Dedifferentiated amniotic fluid mesenchymal stem cell (primary cell): ENCODE data around the gene GSS.
"Not testable (repeated sequence)": the region's sequence is repeated elsewhere in the genome, so short reads cannot be mapped to it uniquely, and the experiment has no call there.

ENCODE experiments used
- DNase-seq: peaks from one replicate; pipeline ENCODE4 v3.0.0-alpha.2; 2016; ENCODE audit errors: extremely low spot score

Gene GSS

DNA sequence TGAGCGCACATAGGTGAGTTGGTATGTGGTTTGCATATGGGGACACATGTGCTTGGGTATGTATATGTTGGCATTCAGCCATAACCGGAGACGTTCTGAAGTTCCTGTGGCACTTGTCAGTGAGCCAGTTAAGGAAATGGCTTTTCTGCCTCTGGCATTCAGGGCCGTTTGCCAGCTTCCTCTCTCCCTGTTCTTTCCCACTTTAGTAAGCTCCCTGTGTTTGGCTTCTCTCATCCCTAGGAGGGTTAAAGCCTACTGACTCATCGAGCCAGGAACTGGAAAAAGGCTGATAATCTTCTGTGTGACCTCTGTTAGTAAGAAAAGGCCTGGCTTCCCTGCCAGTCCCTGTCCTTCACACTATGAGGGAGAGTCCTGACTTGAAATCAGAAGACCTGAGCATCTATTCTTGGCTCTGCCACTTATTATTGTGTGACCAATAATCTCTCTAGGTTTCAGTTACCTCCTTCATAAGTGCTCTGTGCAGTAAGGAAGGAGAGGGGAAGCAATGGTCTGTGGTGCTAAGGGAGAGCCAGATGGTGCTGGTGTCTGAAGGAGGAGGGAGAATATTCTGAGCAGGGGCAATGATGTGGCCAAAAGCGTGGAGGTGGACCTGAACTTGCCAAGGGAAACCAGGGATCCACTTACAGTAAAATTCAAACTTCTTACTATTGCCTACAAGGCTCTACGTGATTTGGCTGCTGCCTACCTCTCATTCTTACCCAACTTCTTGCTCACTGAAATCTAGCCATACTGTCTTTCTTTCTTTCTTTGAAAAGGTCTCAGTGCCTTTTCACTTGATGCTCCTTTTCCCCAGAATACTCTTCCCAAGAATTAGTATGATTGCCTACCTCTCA is 47.8 kb downstream of the GSS start:
- peak; percentile 62 for DNase-seq

DNA sequence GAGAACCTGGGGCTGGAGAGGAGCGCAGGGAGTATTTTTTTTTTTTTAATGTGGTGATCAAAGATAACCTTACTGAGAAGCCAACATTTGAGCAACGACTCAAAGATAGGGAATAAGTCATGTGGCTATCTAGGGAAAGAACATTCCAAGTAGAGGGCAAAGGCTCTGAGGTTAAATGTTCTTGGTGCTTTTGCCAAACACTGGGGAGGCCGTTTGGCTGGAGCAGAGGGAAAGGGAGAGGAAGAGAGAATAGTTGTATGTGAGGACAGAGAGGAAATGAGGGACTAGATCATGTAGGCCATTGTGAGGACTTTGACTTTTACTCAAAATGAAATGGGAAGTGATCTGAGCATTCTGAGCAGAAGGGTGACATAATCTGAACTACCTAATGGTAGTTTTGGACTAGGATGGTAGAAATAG is 51.4 kb downstream of the GSS start:
- no peak for DNase-seq

DNA sequence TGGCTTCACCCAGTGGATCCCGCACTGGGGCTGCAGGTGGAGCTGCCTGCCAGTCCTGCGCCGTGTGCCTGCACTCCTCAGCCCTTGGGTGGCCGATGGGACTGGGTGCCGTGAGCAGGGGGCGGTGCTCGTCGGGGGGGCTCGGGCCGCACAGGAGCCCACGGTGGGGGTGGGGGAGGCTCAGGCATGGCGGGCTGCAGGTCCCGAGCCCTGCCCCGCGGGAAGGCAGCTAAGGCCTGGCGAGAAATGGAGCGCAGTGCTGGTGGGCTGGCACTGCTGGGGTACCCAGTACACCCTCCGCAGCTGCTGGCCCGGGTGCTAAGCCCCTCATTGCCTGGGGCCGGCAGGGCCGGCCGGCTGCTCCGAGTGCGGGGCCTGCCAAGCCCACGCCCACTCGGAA is 56.9 kb downstream of the GSS start:
- DNase-seq, result not testable (repeated sequence)

DNA sequence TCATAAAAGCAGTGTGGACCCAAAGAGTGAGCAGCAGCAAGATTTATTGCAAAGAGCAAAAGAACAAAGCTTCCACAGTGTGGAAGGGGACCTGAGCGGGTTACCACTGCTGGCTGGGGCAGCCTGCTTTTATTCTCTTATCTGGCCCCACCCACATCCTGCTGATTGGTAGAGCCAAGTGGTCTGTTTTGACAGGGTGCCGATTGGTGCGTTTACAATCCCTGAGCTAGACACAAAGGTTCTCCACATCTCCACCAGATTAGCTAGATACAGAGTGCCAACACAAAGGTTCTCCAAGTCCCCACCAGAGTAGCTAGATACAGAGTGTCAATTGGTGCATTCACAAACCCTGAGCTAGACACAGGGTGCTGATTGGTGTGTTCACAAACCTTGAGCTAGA is 57.5 kb downstream of the GSS start:
- DNase-seq, result not testable (repeated sequence)

DNA sequence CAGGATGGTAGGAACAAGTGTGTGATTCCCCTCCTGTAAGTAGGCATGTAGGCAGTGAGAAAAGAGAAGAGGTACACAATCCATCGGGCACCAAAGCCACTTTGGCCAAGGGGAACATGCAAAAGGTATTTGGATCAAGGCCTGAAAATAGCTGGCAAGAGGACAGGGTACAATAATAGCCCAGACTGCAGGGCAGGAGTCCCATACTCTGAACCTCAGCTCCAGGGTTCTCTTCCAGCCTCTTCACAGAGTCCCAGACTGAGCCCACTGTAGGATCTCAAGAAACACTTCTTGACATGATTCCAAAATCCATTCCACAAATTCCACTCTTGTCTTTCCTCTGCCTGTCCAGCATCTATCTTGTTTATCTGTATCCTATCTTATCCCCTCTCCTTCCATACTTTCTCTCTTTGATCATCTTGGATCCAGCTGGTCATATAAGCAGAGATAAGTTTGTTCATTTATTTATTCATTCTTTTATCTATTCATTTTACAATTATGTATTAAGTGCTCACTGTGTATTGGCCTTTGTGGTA is 59.5 kb downstream of the GSS start:
- no peak for DNase-seq

DNA sequence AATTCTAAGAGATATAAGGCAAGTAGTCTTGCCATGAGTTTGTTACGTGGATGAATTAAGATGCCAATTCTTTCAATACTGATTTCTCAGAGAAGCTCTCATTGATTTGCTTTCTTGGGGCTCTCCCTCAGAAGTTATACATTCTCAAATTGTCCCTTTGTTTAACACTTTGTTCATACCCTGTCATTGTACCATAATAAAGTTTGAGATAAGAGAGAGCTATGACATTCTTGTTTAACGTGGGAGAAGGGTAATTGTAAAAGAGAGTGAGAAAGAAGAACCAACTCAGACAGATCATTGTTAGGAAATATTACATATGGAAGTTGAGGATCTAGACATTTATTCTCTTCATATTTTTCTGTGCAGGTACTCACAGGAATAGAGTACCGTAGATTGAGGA is 60.1 kb downstream of the GSS start:
- DNase-seq, result no peak

DNA sequence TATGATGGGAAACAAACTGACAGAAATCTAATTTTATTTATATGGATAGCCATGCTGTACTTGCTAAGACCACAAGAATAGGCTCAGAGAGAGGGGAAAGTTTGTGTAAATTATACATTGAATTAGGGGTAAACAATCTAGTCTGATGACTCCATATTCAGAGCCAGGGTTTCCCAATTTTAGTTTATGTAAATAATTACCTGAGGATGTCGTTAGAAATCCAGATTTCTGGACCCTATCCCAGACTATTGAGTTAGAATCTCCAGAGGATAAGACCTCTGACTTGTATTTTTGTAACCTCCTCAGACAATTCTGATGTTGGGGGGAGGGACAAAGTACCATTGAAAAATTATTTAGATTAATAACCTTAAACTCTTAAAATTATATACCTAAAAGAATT is 60.9 kb downstream of the GSS start:
- DNase-seq, result no peak

DNA sequence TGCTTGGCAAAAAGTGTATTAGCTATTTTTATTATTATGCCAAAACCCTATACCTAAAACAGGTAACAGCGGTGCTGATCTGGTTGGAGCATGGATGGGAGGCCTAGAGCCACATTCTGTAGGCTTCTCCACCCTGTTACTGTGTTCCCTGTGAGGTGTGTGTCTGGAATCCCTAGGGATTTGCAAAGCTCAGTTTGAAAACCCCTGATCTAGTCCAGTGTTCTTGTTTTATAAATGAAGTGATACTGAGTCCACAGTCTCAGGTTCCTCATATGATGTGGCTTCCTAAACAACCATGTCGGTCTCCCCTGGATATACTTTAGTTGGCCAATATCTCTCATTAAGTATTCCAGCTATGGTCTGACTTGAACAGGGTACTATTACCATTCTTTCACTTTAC is 62.9 kb downstream of the GSS start:
- DNase-seq, result no peak

DNA sequence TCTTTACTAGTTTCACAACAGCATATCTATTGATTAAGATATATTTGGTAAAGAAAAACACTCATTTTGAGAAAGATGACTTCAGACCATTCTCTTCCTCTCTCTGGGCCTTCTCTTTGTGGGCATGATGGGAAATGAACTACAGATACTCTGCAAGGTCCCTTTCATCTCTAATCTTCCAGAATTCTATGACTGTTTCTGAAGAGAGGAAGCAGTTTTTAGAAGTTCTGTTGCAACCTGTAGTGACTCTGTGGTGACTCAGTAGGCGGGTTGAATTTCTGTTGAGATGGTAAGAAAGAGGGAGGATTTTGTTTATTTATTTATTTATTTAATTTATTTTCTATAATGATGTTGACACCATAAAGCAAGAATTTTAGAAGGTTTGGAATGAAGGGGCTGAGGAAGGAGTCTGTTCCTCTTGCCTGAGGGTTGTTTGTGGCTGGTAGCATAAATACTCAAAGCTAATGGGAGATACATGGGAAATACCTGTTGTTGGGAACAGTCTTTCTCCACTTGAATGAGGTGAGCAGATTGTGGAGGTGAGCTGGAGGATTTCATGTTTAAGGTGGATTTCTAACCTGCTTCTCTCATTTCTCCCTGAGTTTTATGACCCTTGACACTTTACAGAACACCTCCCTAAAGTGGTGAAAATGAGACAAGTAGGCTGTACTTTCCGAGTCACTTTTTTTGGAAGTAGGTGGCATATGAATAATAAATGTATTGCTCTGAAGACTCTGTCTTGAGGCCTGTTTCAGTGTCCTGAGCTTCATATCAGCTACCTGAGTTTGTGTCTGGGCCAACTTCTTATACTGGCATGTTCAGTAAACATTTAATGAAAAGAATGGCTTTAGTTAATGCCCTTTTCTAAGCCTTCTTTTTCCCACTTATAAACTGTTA is 64.2 kb downstream of the GSS start:
- peak; percentile 53 for DNase-seq

DNA sequence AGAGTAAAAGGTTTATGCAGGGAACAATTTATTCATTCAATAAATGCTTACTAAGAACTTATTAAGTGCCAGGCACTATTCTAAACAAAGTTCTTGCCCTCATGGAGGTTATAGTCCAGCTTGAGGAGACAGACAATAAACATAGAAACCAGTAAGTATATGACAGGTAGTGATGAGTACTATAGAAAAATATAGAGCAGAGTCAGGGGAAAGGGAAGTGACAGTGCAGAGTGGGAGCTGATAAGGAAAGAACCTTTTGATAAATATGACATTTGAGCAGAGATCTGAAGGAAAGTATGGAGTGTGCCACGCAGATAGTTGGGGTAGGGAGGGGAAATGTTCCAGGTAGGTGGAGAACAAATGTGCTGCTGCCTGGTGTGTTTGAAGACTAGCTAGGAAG is 67.1 kb downstream of the GSS start:
- no peak for DNase-seq

DNA sequence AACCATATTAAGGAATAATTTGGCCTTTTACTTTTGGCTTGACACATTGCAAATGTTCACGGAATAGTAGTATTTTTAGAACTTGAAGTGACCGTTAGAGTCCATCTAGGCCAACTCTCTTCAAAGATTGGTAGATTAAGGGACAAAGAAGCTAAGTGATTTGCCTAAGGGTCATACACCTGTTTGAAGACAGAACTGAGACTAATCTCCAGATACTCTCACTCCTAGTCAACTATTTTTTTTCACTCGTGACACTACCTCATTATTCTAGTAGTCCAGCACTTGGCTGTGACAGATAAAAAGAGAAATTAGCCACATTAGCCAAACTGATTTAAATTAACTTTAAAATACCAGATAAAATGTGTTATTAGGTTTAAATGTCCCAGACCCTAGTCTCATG is 68.6 kb downstream of the GSS start:
- no peak for DNase-seq

DNA sequence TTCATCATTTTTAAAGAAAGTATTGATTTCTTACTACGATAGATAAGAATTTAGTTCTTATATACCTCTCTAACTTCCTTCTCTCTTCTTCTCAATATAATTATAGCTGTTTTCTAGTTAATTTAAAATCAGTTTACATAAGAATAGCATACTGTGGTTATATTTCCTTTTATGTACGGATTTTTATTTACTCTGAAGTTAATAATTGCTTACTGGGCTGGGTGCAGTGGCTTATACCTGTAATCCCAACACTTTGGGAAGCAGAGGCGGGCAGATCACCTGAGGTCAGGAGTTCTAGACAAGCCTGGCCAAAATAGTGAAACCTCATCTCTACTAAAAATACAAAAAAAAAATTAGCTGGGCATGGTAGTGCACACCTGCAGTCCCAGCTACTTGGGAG is 69.5 kb downstream of the GSS start:
- DNase-seq, result no peak

DNA sequence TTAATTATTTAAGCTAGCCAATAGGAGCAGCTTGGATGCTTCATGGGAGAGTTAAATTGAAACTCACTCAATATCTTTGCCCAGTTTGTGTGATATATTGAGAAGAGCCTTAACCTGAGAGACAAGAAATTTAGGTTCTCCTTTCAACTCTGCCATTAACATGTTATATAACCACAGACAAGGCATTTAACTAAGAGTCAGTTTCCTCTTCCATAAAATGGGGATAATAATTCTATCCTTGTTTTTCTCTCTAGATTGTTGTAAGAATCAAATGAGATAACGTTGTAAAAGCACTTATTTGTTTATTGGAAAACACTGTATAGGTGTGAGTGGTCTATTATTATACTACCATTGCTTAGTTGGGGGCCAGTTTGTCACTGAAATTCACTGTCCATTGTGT is 71.3 kb downstream of the GSS start:
- no peak for DNase-seq

DNA sequence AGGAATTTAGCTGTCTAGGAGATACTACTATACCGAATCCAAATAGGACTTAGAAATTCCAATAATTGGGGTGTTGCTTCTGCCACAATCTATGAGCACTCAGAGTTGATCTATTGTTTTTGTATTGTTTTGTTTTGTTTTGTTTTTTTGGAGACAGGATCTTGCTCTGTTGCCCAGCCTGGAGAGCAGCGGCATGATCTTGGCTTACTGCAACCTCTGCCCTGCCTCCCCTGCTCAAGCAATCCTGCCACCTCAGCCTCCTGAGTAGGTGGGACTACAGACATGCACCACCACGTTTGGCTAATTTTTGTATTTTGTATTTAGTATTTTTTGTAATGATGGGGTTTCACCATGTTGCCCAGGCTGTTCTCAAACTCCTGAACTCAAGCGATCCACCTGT is 71.8 kb downstream of the GSS start:
- no peak for DNase-seq

DNA sequence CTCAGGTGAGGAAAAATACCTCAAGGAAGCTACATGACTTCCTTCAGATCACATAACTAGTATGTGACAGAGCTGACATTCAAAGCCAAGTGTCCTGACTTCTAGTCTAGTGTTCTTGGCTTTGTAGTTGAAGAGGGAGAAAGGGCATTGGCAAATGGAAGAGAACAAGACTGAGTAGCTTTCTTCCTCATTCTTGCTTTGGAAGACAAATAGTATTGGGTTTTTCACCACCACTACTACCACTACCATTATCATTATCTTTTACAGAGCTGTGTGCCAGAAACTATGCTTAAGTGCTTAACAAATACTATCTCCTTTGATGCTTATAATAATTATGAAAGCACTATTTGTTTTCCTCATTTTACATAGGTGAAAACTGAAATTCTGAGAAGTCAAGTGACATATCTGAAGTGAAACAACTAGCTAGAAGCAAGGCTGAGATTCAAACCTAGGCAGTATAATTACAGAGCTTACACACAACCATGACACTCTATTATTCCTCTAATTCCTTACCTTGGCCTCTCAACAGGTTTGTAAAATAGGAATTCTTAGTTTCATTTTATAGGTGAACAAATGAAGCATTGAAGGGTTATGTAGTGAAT is 72.4 kb downstream of the GSS start:
- no peak for DNase-seq

DNA sequence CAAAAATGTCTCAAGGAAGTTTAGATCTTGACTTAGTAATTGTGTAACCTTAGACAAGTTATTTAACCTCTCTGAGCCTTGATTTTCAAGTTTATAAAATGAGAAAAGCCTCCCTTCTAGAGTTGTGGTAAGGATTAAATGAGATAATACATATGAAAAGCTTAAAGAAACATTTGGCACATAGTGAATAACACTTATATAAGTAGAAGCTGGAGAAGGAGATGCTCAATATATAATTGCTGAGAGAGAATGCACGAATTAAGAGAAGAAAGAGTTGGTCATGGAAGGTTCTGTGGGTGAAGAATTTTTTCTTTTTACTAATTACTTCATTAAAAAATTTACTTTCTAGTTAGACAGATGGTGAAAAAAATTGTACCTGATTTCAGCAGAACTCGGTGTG is 73.9 kb downstream of the GSS start:
- DNase-seq, result no peak

DNA sequence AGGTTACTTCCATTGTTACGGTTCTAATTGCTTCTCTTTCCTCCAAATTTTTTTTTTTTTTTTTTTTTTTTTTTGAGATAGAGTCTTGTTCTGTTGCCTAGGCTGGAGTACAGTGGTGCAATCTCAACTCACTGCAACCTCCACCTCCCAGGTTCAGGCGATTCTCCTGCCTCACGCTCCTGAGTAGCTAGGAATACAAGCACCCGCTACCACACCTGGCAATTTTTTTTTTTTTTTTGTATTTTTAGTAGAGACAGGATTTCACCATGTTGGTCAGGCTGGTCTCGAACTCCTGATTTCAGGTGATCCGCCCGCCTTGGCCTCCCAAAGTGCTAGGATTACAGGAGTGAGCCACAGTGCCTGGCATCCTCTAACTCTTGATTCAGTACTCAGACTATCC is 74.6 kb downstream of the GSS start:
- DNase-seq, result not testable (repeated sequence)

DNA sequence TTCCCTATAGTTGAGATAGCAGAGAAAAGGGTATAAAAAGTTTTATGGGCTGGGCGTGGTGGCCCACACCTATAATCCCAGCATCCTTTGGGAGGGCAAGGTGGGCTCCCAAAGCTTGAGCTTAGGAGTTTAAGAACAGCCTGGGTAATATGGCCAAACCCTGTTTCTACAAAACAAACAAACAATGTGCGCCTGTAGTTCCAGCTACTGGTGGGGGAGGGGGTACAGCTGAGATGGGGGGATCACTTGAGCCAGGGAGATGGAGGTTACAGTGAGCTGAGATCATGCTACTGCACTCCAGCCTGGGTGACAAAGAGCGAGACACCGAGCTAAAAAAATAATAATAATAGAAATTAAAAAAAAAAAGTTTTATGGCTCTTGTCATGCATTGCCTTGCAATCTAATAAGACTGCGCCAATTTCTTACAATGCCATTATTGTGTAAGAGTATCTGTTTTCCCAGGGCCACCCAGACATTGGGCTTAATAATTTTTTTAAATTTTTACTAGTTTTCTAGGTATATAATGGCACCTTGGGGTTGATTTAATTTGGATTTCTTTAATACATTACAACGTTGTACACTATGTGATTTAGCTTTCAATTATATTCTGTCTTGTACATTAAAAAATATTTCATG is 75.3 kb downstream of the GSS start:
- no peak for DNase-seq
